Renal cortical epithelial cell (primary cell): Measurements from ENCODE around the gene ACTA2. TPM values are rescaled to one million over a fixed set of nuclear protein-coding genes. Genes with fewer than 3 reads are reported as not detected.

Source experiments
- DNase-seq: peaks from one replicate; pipeline ENCODE4 v3.0.0-alpha.2; 2011; ENCODE audit warnings: low read depth
- total RNA-seq: library from RNA; depleted of rRNA; stranded (reverse); fragments of >200 nt; gene quantifications from 2 replicates; pipeline ENCODE4 v1.2.3, GENCODE V29; 2014

Gene ACTA2
- total RNA-seq, 1 donor from 2014 or later, result 83.4 TPM

GRCh38 chr10:88981435-88981834 is 28.9 kb upstream of the ACTA2 start:
- no peak for DNase-seq

- no peak for DNase-seq
Observed at GRCh38 chr10:88980800-88981199, 28.2 kb upstream of the ACTA2 start.

GRCh38 chr10:88980247-88980646 is 27.7 kb upstream of the ACTA2 start:
- no peak for DNase-seq

- no peak for DNase-seq
Observed at GRCh38 chr10:88979603-88980002, 27.0 kb upstream of the ACTA2 start.

GRCh38 chr10:88979153-88979562 is 26.6 kb upstream of the ACTA2 start:
- peak; percentile 91 for DNase-seq

GRCh38 chr10:88978463-88978862 is 25.9 kb upstream of the ACTA2 start:
- no peak for DNase-seq

GRCh38 chr10:88975377-88975720 is 22.8 kb upstream of the ACTA2 start:
- no peak for DNase-seq

- DNase-seq, result peak; percentile 57
Observed at GRCh38 chr10:88974446-88975376, 22.1 kb upstream of the ACTA2 start.

GRCh38 chr10:88974012-88974411 is 21.4 kb upstream of the ACTA2 start:
- no peak for DNase-seq

- DNase-seq, result no peak
Observed at GRCh38 chr10:88971221-88972061, 18.9 kb upstream of the ACTA2 start.

- DNase-seq, result no peak
Observed at GRCh38 chr10:88968391-88968790, 15.8 kb upstream of the ACTA2 start.

- no peak for DNase-seq
Observed at GRCh38 chr10:88966797-88967196, 14.2 kb upstream of the ACTA2 start.

GRCh38 chr10:88964869-88965415 is 12.4 kb upstream of the ACTA2 start:
- DNase-seq, result no peak

GRCh38 chr10:88964360-88964759 is 11.8 kb upstream of the ACTA2 start:
- no peak for DNase-seq

GRCh38 chr10:88963318-88963717 is 10.7 kb upstream of the ACTA2 start:
- no peak for DNase-seq

GRCh38 chr10:88962336-88962735 is 9.8 kb upstream of the ACTA2 start:
- no peak for DNase-seq

GRCh38 chr10:88961266-88961665 is 8.7 kb upstream of the ACTA2 start:
- DNase-seq, result no peak

GRCh38 chr10:88960802-88961201 is 8.2 kb upstream of the ACTA2 start:
- DNase-seq, result no peak

GRCh38 chr10:88958721-88959120 is 6.1 kb upstream of the ACTA2 start:
- no peak for DNase-seq

GRCh38 chr10:88957381-88957780 is 4.8 kb upstream of the ACTA2 start:
- DNase-seq, result no peak

- DNase-seq, result no peak
Observed at GRCh38 chr10:88954458-88955083, 2.0 kb upstream of the ACTA2 start.

- no peak for DNase-seq
Observed at GRCh38 chr10:88953662-88954061, 1.1 kb upstream of the ACTA2 start.
